NCI-H226 (cell line): Measurements from ENCODE around the gene KCNQ2.
"Not testable (repeated sequence)": the region's sequence is repeated elsewhere in the genome, so short reads cannot be mapped to it uniquely, and the experiment has no call there.

Experiments used
- DNase-seq: peaks from one replicate; pipeline ENCODE4 v3.0.0-alpha.2; 2015

KCNQ2 gene

GRCh38 chr20:63488315-63489251 lies 16.1 kb upstream of the KCNQ2 start:
- no peak for DNase-seq

GRCh38 chr20:63487781-63488241 lies 15.4 kb upstream of the KCNQ2 start:
- DNase-seq = no peak

GRCh38 chr20:63487116-63487764 lies 14.8 kb upstream of the KCNQ2 start:
- no peak for DNase-seq

- DNase-seq = no peak
These were observed 13.9 kb upstream of the KCNQ2 start for GRCh38 chr20:63486300-63486855.

- DNase-seq = no peak
These were observed 12.4 kb upstream of the KCNQ2 start for GRCh38 chr20:63484651-63485403.

GRCh38 chr20:63484236-63484635 lies 11.8 kb upstream of the KCNQ2 start:
- no peak for DNase-seq

GRCh38 chr20:63483834-63484233 lies 11.4 kb upstream of the KCNQ2 start:
- no peak for DNase-seq

- no peak for DNase-seq
These were observed 9.6 kb upstream of the KCNQ2 start for GRCh38 chr20:63482021-63482587.

- DNase-seq = no peak
These were observed 9.0 kb upstream of the KCNQ2 start for GRCh38 chr20:63481503-63481902.

GRCh38 chr20:63479695-63480419 lies 7.4 kb upstream of the KCNQ2 start:
- DNase-seq = not testable (repeated sequence)

GRCh38 chr20:63478346-63479302 lies 6.2 kb upstream of the KCNQ2 start:
- no peak for DNase-seq

GRCh38 chr20:63477944-63478343 lies 5.5 kb upstream of the KCNQ2 start:
- no peak for DNase-seq

GRCh38 chr20:63477061-63477616 lies 4.7 kb upstream of the KCNQ2 start:
- no peak for DNase-seq

- DNase-seq = peak; percentile 20
These were observed 2.8 kb upstream of the KCNQ2 start for GRCh38 chr20:63475209-63475608.

- no peak for DNase-seq
These were observed 1.3 kb upstream of the KCNQ2 start for GRCh38 chr20:63473555-63474449.

GRCh38 chr20:63472862-63473390 lies 471 bp upstream of the KCNQ2 start:
- no peak for DNase-seq

- no peak for DNase-seq
These were observed 806 bp downstream of the KCNQ2 start for GRCh38 chr20:63471717-63471980.

GRCh38 chr20:63471002-63471716 lies 1.3 kb downstream of the KCNQ2 start:
- DNase-seq = no peak

- DNase-seq = no peak
These were observed 2.0 kb downstream of the KCNQ2 start for GRCh38 chr20:63470410-63470809.
